Germinal center (tissue), 1 donor: ENCODE data around the gene WAC.
A peak's percentile ranks its signal among the peaks of the same experiment; 100 is the strongest.

ENCODE experiments used
- DNase-seq: peaks from one replicate; pipeline ENCODE4 v3.0.0; 2012; ENCODE audit warnings: mixed read lengths, low spot score

WAC gene

GRCh38 chr10:28530751-28531150, 2.2 kb upstream of the WAC start:
- no peak for DNase-seq

GRCh38 chr10:28533186-28533564, 257 bp downstream of the WAC start:
- no peak for DNase-seq

GRCh38 chr10:28533571-28534304, 820 bp downstream of the WAC start:
- DNase-seq: peak; percentile 57

GRCh38 chr10:28535846-28536245, 2.9 kb downstream of the WAC start:
- no peak for DNase-seq

- no peak for DNase-seq
Observed at GRCh38 chr10:28538595-28538994, 5.7 kb downstream of the WAC start.

- DNase-seq: no peak
Observed at GRCh38 chr10:28540145-28540544, 7.2 kb downstream of the WAC start.

- no peak for DNase-seq
Observed at GRCh38 chr10:28541717-28542365, 8.9 kb downstream of the WAC start.

GRCh38 chr10:28542728-28543127, 9.8 kb downstream of the WAC start:
- DNase-seq: no peak

- DNase-seq: no peak
Observed at GRCh38 chr10:28544058-28544457, 11.1 kb downstream of the WAC start.

- no peak for DNase-seq
Observed at GRCh38 chr10:28545967-28546644, 13.2 kb downstream of the WAC start.

GRCh38 chr10:28548781-28549498, 16.0 kb downstream of the WAC start:
- no peak for DNase-seq

GRCh38 chr10:28551086-28551485, 18.2 kb downstream of the WAC start:
- no peak for DNase-seq

GRCh38 chr10:28552775-28553174, 19.9 kb downstream of the WAC start:
- no peak for DNase-seq

GRCh38 chr10:28554009-28554408, 21.1 kb downstream of the WAC start:
- DNase-seq: no peak

- DNase-seq: no peak
Observed at GRCh38 chr10:28554952-28555351, 22.0 kb downstream of the WAC start.

- DNase-seq: no peak
Observed at GRCh38 chr10:28555358-28555757, 22.4 kb downstream of the WAC start.

GRCh38 chr10:28556142-28556541, 23.2 kb downstream of the WAC start:
- DNase-seq: no peak

GRCh38 chr10:28558186-28558585, 25.3 kb downstream of the WAC start:
- no peak for DNase-seq

- no peak for DNase-seq
Observed at GRCh38 chr10:28558923-28559508, 26.1 kb downstream of the WAC start.

- no peak for DNase-seq
Observed at GRCh38 chr10:28559618-28560017, 26.7 kb downstream of the WAC start.

GRCh38 chr10:28560617-28561016, 27.7 kb downstream of the WAC start:
- no peak for DNase-seq

- no peak for DNase-seq
Observed at GRCh38 chr10:28561531-28561930, 28.6 kb downstream of the WAC start.
